Activated B cell treated with CpG ODN at 0.5 μM for 24 hours (primary cell): ENCODE results near the gene JUN. TPM values are rescaled to one million over a fixed set of nuclear protein-coding genes. Genes with fewer than 3 reads are reported as not detected.

ENCODE experiments used
- ATAC-seq: fragments of 200-7000 bp; cut with Tn5 transposase; one replicate; pipeline ENCODE4 v1.10.0; 2021; ENCODE audit warnings: low read depth, mild to moderate bottlenecking, moderate library complexity
- CTCF ChIA-PET: fragments of 350-600 bp; sonication (Branson Sonifier 250); formaldehyde crosslinking; loops from one replicate; lab custom pipeline; 2021; ENCODE audit warnings: antibody characterized with exemption; lab: Charles Lee
- POLR2A ChIA-PET: fragments of 350-600 bp; sonication (Branson Sonifier 250); formaldehyde crosslinking; loops from one replicate; lab custom pipeline; 2021; ENCODE audit warnings: antibody characterized with exemption; lab: Charles Lee
- DNase-seq: peaks from one replicate; pipeline ENCODE4 v3.0.0; 2022
- H3K27ac Mint-ChIP-seq: one replicate; pipeline ENCODE4 v1.8.0; 2020; ENCODE audit warnings: mixed read lengths
- H3K27me3 Mint-ChIP-seq: one replicate; pipeline ENCODE4 v1.8.0; 2021; ENCODE audit warnings: mixed read lengths
- H3K36me3 Mint-ChIP-seq: one replicate; pipeline ENCODE4 v1.8.0; 2021; ENCODE audit warnings: low read depth, mixed read lengths
- H3K4me1 Mint-ChIP-seq: one replicate; pipeline ENCODE4 v1.8.0; 2021; ENCODE audit warnings: mixed read lengths
- H3K4me3 Mint-ChIP-seq: one replicate; pipeline ENCODE4 v1.8.0; 2020; ENCODE audit warnings: mild to moderate bottlenecking, mixed read lengths
- H3K9me3 Mint-ChIP-seq: one replicate; pipeline ENCODE4 v1.8.0; 2020; ENCODE audit warnings: mixed read lengths
- intact Hi-C: fragments of 100-400 bp; cut with micrococcal nuclease; formaldehyde crosslinking; loops from one replicate; pipeline ENCODE4 v1.15.1; 2024
- total RNA-seq: library from RNA; stranded (reverse); gene quantifications from 2 replicates; pipeline ENCODE4 v1.2.3, GENCODE V29; 2022
- TF ChIP-seq, protein P1 (sequence below): fragments of 200-600 bp; IDR thresholded peaks from one replicate; pipeline ENCODE4 v1.8.0; 2022; ENCODE audit warnings: antibody characterized with exemption, mild to moderate bottlenecking

Gene JUN
- total RNA-seq, 1 donor from 2014 or later, result 36.6 TPM

DNA sequence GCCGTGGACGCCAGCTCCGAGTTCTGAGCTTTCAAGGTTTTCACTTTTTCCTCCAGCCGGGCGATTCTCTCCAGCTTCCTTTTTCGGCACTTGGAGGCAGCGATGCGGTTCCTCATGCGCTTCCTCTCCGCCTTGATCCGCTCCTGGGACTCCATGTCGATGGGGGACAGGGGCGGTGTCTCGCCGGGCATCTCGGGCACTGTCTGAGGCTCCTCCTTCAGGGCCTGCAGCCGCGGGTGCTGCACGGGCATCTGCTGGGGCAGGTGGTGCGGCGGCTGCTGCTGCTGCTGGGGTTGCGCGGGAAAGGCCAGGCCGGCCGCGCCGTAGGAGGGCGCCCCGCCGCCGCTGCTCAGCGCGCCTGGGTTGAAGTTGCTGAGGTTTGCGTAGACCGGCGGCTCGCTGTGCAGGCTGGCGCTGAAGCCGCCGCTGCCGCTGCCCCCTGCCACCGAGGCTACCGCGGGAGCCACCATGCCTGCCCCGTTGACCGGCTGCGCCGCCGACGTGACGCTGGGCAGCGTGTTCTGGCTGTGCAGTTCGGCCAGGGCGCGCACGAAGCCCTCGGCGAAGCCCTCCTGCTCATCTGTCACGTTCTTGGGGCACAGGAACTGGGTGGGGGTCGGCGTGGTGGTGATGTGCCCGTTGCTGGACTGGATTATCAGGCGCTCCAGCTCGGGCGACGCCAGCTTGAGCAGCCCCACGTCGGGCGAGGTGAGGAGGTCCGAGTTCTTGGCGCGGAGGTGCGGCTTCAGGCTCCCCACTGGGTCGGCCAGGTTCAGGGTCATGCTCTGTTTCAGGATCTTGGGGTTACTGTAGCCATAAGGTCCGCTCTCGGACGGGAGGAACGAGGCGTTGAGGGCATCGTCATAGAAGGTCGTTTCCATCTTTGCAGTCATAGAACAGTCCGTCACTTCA is 1.4 kb downstream of the JUN start:
- Mint-ChIP-seq H3K27me3 (no peaks in the 10 kb centered on the region), H3K36me3 (peaks cover 36% of the 10 kb centered on the region), H3K4me3 (peak overlapping the region; percentile 96), H3K4me1 (peaks cover 38% of the 10 kb centered on the region), H3K27ac (peak overlapping the region; percentile 99), H3K9me3 (no peaks in the 10 kb centered on the region)
- ChIA-PET POLR2A (interaction anchor here (0.6 to 5.8 kb wide), 33 partner anchors 9 to 917 kb away, joined by 3 to 74 read pairs (median 9); partner anchors contain the start of gene FGGY), CTCF (interaction anchor here (0.8 to 4.0 kb wide), 4 partner anchors 9 to 916 kb away, joined by 3 to 36 read pairs (median 8); no protein-coding TSS in a partner anchor)
- TF ChIP-seq, protein P1, sequence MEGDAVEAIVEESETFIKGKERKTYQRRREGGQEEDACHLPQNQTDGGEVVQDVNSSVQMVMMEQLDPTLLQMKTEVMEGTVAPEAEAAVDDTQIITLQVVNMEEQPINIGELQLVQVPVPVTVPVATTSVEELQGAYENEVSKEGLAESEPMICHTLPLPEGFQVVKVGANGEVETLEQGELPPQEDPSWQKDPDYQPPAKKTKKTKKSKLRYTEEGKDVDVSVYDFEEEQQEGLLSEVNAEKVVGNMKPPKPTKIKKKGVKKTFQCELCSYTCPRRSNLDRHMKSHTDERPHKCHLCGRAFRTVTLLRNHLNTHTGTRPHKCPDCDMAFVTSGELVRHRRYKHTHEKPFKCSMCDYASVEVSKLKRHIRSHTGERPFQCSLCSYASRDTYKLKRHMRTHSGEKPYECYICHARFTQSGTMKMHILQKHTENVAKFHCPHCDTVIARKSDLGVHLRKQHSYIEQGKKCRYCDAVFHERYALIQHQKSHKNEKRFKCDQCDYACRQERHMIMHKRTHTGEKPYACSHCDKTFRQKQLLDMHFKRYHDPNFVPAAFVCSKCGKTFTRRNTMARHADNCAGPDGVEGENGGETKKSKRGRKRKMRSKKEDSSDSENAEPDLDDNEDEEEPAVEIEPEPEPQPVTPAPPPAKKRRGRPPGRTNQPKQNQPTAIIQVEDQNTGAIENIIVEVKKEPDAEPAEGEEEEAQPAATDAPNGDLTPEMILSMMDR, result no peak
- intact Hi-C loops, result no loop called here
- ATAC-seq (peak; percentile 2), DNase-seq (peak; percentile 64)

DNA sequence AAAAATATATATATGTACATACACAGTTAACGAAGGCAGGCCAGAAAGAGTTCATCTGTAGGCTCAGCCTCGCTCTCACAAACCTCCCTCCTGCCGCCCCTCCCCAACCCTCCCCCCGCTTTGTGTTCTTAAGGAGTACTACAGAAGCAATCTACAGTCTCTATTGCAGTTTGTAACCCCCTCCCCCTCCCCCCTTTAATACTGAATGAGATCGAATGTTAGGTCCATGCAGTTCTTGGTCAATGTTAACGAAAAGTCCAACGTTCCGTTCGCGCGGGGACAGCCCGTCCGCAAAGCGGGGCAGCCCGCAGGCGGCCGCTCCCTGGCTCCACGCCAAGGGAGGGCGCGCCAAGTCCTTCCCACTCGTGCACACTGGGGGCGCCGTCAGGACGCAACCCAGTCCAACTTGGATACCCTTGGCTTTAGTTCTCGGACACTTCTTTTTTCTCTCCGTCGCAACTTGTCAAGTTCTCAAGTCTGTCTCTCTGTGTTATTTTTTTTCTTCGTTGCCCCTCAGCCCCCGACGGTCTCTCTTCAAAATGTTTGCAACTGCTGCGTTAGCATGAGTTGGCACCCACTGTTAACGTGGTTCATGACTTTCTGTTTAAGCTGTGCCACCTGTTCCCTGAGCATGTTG is 2.2 kb downstream of the JUN start:
- TF ChIP-seq, protein P1, result no peak
- H3K9me3 Mint-ChIP-seq, result no peaks in the 10 kb centered on the region
- H3K27ac Mint-ChIP-seq, result peak overlapping the region; percentile 99
- peaks cover 34% of the 10 kb centered on the region for H3K36me3 Mint-ChIP-seq
- peaks cover 34% of the 10 kb centered on the region for H3K4me1 Mint-ChIP-seq
- intact Hi-C loops, result no loop called here
- POLR2A ChIA-PET, result interaction anchor here (0.6 to 5.8 kb wide), 17 partner anchors 8 to 918 kb away, joined by 3 to 74 read pairs (median 6); partner anchors contain the start of gene FGGY
- ATAC-seq (no peak), DNase-seq (peak; percentile 50)
- no peaks in the 10 kb centered on the region for H3K27me3 Mint-ChIP-seq
- H3K4me3 Mint-ChIP-seq, result peak overlapping the region; percentile 96
- CTCF ChIA-PET, result interaction anchor here (0.6 to 4.0 kb wide), 4 partner anchors 8 to 917 kb away, joined by 3 to 36 read pairs (median 6); no protein-coding TSS in a partner anchor

DNA sequence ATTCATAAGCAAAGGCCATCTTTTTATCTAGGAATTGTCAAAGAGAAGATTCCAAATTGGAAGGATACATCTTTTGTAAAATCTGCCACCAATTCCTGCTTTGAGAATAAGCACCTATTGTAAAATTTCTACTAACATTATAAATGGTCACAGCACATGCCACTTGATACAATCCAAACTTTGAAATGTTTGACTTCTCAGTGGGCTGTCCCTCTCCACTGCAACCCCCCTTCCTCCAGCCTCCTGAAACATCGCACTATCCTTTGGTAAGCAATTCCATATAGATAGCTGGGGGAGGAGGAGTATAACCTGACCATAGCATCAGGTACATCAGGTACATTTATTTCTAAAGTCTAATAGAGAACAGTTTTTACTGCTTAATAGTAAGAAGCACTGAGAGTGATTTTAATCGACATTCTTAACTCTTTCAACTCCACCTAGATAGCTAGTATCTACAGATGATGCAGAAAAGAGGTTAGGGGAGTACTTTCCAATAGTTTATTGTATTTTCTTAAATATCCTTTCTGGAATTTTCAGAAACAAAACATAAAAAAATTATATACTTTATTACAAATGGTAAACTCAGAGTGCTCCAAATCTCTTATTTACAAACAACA is 2.9 kb downstream of the JUN start:
- no peak overlapping the region for H3K27ac Mint-ChIP-seq
- DNase-seq (no peak), ATAC-seq (no peak)
- intact Hi-C loops, result no loop called here
- peaks cover 29% of the 10 kb centered on the region for H3K4me1 Mint-ChIP-seq
- peaks cover 34% of the 10 kb centered on the region for H3K36me3 Mint-ChIP-seq
- POLR2A ChIA-PET, result interaction anchor here (0.7 to 5.8 kb wide), 8 partner anchors 26 to 918 kb away, joined by 3 to 74 read pairs (median 5); partner anchors contain the start of gene FGGY
- CTCF ChIA-PET, result interaction anchor here (0.6 to 4.0 kb wide), 2 partner anchors 9 to 917 kb away, joined by 3 to 36 read pairs; no protein-coding TSS in a partner anchor
- no peaks in the 10 kb centered on the region for H3K9me3 Mint-ChIP-seq
- TF ChIP-seq, protein P1, result no peak
- peak overlapping the region; percentile 16 for H3K4me3 Mint-ChIP-seq
- no peaks in the 10 kb centered on the region for H3K27me3 Mint-ChIP-seq

DNA sequence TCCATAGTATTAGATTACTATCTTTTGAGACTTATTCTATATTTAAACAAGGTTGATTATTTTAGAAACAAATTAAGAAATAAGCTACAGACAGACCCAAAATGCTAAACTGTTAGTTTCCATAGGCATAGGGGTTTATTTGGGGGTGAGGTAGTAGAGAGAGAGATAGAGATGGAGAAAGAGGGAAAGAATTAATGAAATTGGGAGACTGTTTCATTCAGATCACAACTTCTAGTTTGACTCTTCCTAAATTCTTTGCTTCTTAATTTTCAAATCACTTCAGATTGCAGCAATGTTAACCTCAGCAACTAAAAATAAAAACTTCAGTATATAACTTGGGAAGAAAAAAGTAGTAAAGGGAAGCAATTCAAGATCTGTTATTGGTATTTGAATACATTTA is 3.4 kb downstream of the JUN start:
- ATAC-seq, result no peak
- Mint-ChIP-seq H3K4me3 (peak overlapping the region; percentile 36), H3K9me3 (no peaks in the 10 kb centered on the region), H3K36me3 (peaks cover 34% of the 10 kb centered on the region), H3K27me3 (no peaks in the 10 kb centered on the region), H3K27ac (no peak overlapping the region), H3K4me1 (peaks cover 24% of the 10 kb centered on the region)
- DNase-seq, result no peak
- ChIA-PET CTCF (interaction anchor here (1.4 kb wide), 1 partner anchor 979 kb away, joined by 4 read pairs; no protein-coding TSS in a partner anchor), POLR2A (interaction anchor here (0.9 to 5.5 kb wide), 3 partner anchors 25 to 512 kb away, joined by 3 to 44 read pairs (median 3); no protein-coding TSS in a partner anchor)
- intact Hi-C loops, result no loop called here
- TF ChIP-seq, protein P1, result no peak
